ENCODE measurements around the gene FNTB. TPM values are rescaled to one million over a fixed set of nuclear protein-coding genes. Genes with fewer than 3 reads are reported as not detected.

The FNTB gene
- total and polyA plus RNA-seq, 2 of the 13 experiments (the other 11 are each of a cell fraction or from before 2014, with no cell fraction given), result 23.6 to 28.5 TPM

- TF ChIP-seq NFKBIZ (CRISPR knock-in tag; IDR thresholded peaks at IDR 0.05), result peak; percentile 68; the same call in 1 of the 2 replicates
- TF ChIP-seq RBM39 (IDR thresholded peaks at IDR 0.05; ENCODE audit: low read depth, low read length, poor library complexity, severe bottlenecking), result peak; percentile 71
- TF ChIP-seq HMG20A (CRISPR knock-in tag; IDR thresholded peaks at IDR 0.05; ENCODE audit: borderline replicate concordance), result no peak
- 0 out of 2 replicates have a peak, but pooled peaks have one; percentile 64 for TF ChIP-seq ZHX1 (CRISPR knock-in tag; IDR thresholded peaks at IDR 0.05; ENCODE audit: low read depth)
- TF ChIP-seq ERF (CRISPR knock-in tag; IDR thresholded peaks at IDR 0.05), result no peak; the same call in 1 of the 2 replicates
- peak; percentile 70; the same call in 1 of the 2 replicates for TF ChIP-seq ZMYM3 (CRISPR knock-in tag; IDR thresholded peaks at IDR 0.05)
- peak; percentile 44; the same call in 1 of the 2 replicates for TF ChIP-seq ZMYM2 (CRISPR knock-in tag; IDR thresholded peaks at IDR 0.05)
- TF ChIP-seq ZFP62 (CRISPR knock-in tag; IDR thresholded peaks at IDR 0.05), result no peak
- peak; percentile 47 for TF ChIP-seq ZNF781 (CRISPR knock-in tag; IDR thresholded peaks at IDR 0.05; ENCODE audit: borderline replicate concordance, not compliant biosample characterization)
- TF ChIP-seq ZNF446 (CRISPR knock-in tag; IDR thresholded peaks at IDR 0.05), result no peak
- TF ChIP-seq ZNF567 (CRISPR knock-in tag; IDR thresholded peaks at IDR 0.05; ENCODE audit: borderline replicate concordance), result peak; percentile 49; the same call in 1 of the 2 replicates
- TF ChIP-seq U2AF1 (optimal IDR thresholded peaks at IDR 0.05; ENCODE audit: low read depth, low read length), result peak; percentile 85
- TF ChIP-seq ESRRA (CRISPR knock-in tag; IDR thresholded peaks at IDR 0.05; ENCODE audit: low read depth), result peak; percentile 91
- 0 out of 2 replicates have a peak, but pooled peaks have one; percentile 28 for TF ChIP-seq STAT5B (CRISPR knock-in tag; IDR thresholded peaks at IDR 0.05)
- no peak for TF ChIP-seq NFE2L2 (IDR thresholded peaks at IDR 0.05; ENCODE audit: low read length)
- TF ChIP-seq ATF1 (CRISPR knock-in tag; IDR thresholded peaks at IDR 0.05), result no peak; the same call in 1 of the 2 replicates
- TF ChIP-seq DDIT3 (CRISPR knock-in tag; IDR thresholded peaks at IDR 0.05), result no peak
- TF ChIP-seq FOXO1 (CRISPR knock-in tag; IDR thresholded peaks at IDR 0.05), result peak; percentile 15; the same call in 1 of the 2 replicates
- peak; percentile 17; the same call in 1 of the 2 replicates for TF ChIP-seq XBP1 (CRISPR knock-in tag; IDR thresholded peaks at IDR 0.05)
- peak; percentile 45; the same call in 1 of the 2 replicates for TF ChIP-seq SOX5 (CRISPR knock-in tag; IDR thresholded peaks at IDR 0.05; ENCODE audit: borderline replicate concordance)
- TF ChIP-seq MEF2D (CRISPR knock-in tag; IDR thresholded peaks at IDR 0.05), result peak; percentile 93
- peak; percentile 56 for TF ChIP-seq MIXL1 (CRISPR knock-in tag; IDR thresholded peaks at IDR 0.05)
- no peak for TF ChIP-seq ZC3H4 (CRISPR knock-in tag; IDR thresholded peaks at IDR 0.05; ENCODE audit: borderline replicate concordance)
- TF ChIP-seq ZNF33A (CRISPR knock-in tag; IDR thresholded peaks at IDR 0.05; ENCODE audit: borderline replicate concordance), result no peak
- TF ChIP-seq TAF1 (CRISPR knock-in tag; IDR thresholded peaks at IDR 0.05), result peak; percentile 92
- TF ChIP-seq ZNF251 (CRISPR knock-in tag; IDR thresholded peaks at IDR 0.05), result 0 out of 2 replicates have a peak, but pooled peaks have one; percentile 81
- peak; percentile 90; the same call in 1 of the 2 replicates for TF ChIP-seq ZNF709 (CRISPR knock-in tag; IDR thresholded peaks at IDR 0.05)
- TF ChIP-seq TCF7L2 (IDR thresholded peaks at IDR 0.05; ENCODE audit: low read depth, low read length), result no peak
Observed at GRCh38 chr14:64986648-64987437, at the start of gene FNTB (continued).
